Colonic mucosa (tissue), 4 donors: Measurements from ENCODE around the gene THRB. TPM values are rescaled to one million over a fixed set of nuclear protein-coding genes. Genes with fewer than 3 reads are reported as not detected.

ENCODE experiments used
- DNase-seq: peaks from one replicate; pipeline ENCODE4 v3.0.0-alpha.2; 2020
- H3K27ac ChIP-seq: fragments of 200-600 bp; one replicate; pipeline ENCODE4 v1.8.0; 2021
- H3K27me3 ChIP-seq: fragments of 200-600 bp; one replicate; pipeline ENCODE4 v1.8.0; 2021
- H3K36me3 ChIP-seq: fragments of 200-600 bp; one replicate; pipeline ENCODE4 v1.8.0; 2021
- H3K4me1 ChIP-seq: fragments of 200-600 bp; one replicate; pipeline ENCODE4 v1.8.0; 2021; ENCODE audit warnings: mild to moderate bottlenecking
- H3K4me3 ChIP-seq: fragments of 200-600 bp; one replicate; pipeline ENCODE4 v1.8.0; 2021
- H3K9ac ChIP-seq, 2 donors: one replicate each; pipeline ENCODE4 v1.7.0; 2013; ENCODE audit warnings: control low read depth in 2 of 2, low read depth in 2 of 2, low read length in 2 of 2
- H3K9me3 ChIP-seq: fragments of 200-600 bp; one replicate; pipeline ENCODE4 v1.8.0; 2021
- CTCF ChIP-seq: fragments of 200-600 bp; IDR thresholded peaks from one replicate; pipeline ENCODE4 v1.8.0; 2022; ENCODE audit warnings: antibody characterized with exemption, mild to moderate bottlenecking
- intact Hi-C: fragments of 100-400 bp; cut with DNase I; formaldehyde crosslinking; loops from one replicate; pipeline ENCODE4 v1.14.1; 2022
- total RNA-seq, 2 donors: library from RNA; stranded (reverse); fragmentation: NEBNext Ultra II Directional in 1 of 2; extraction: Animal tissue kit (Norgen Biotek cat#: 25700) in 1 of 2; gene quantifications; one replicate each; pipeline ENCODE4 v1.2.1, GENCODE V29; 2021
- donor health status: healthy.
- donor health status: DM: no; HTN: no; CAD: no.
- donor health status: DM: no; HTN: no; CAD: no.

The THRB gene
- total RNA-seq, 2 donors from 2014 or later = 23.3 to 27.6 TPM

- Histone ChIP-seq H3K9ac (no peak overlapping the region), H3K36me3 (no peaks in the 10 kb centered on the region), H3K27me3 (no peaks in the 10 kb centered on the region), H3K27ac (no peak overlapping the region), H3K4me3 (no peak overlapping the region), H3K9me3 (no peaks in the 10 kb centered on the region), H3K4me1 (no peaks in the 10 kb centered on the region)
- no peak for DNase-seq
- no peak for TF ChIP-seq CTCF
- intact Hi-C loops = no loop called here
Measured at GRCh38 chr3:24177201-24177600, 317.4 kb downstream of the THRB start.

- DNase-seq = no peak
- Histone ChIP-seq H3K27me3 (no peaks in the 10 kb centered on the region), H3K9ac (no peak overlapping the region), H3K4me3 (no peak overlapping the region), H3K4me1 (no peaks in the 10 kb centered on the region), H3K9me3 (no peaks in the 10 kb centered on the region), H3K36me3 (no peaks in the 10 kb centered on the region), H3K27ac (no peak overlapping the region)
- no peak for TF ChIP-seq CTCF
- intact Hi-C loops = no loop called here
Measured at GRCh38 chr3:24174614-24175013, 320.0 kb downstream of the THRB start.

GRCh38 chr3:24168977-24169376 is 325.7 kb downstream of the THRB start:
- intact Hi-C loops = no loop called here
- no peaks in the 10 kb centered on the region for H3K9me3 ChIP-seq
- H3K9ac ChIP-seq = no peak overlapping the region
- TF ChIP-seq CTCF = no peak
- H3K4me1 ChIP-seq = no peaks in the 10 kb centered on the region
- H3K27ac ChIP-seq = no peak overlapping the region
- H3K4me3 ChIP-seq = no peak overlapping the region
- no peak for DNase-seq
- no peaks in the 10 kb centered on the region for H3K27me3 ChIP-seq
- no peaks in the 10 kb centered on the region for H3K36me3 ChIP-seq

GRCh38 chr3:24167429-24167828 is 327.2 kb downstream of the THRB start:
- Histone ChIP-seq H3K27ac (no peak overlapping the region), H3K4me1 (no peaks in the 10 kb centered on the region), H3K4me3 (no peak overlapping the region), H3K9me3 (no peaks in the 10 kb centered on the region), H3K27me3 (no peaks in the 10 kb centered on the region), H3K36me3 (no peaks in the 10 kb centered on the region), H3K9ac (no peak overlapping the region)
- DNase-seq = no peak
- intact Hi-C loops = no loop called here
- TF ChIP-seq CTCF = no peak

GRCh38 chr3:24166515-24166914 is 328.1 kb downstream of the THRB start:
- no peaks in the 10 kb centered on the region for H3K9me3 ChIP-seq
- H3K36me3 ChIP-seq = no peaks in the 10 kb centered on the region
- no peak overlapping the region for H3K27ac ChIP-seq
- intact Hi-C loops = no loop called here
- H3K27me3 ChIP-seq = no peaks in the 10 kb centered on the region
- H3K9ac ChIP-seq = no peak overlapping the region
- TF ChIP-seq CTCF = no peak
- H3K4me3 ChIP-seq = no peak overlapping the region
- no peak for DNase-seq
- H3K4me1 ChIP-seq = no peaks in the 10 kb centered on the region

GRCh38 chr3:24165603-24165982 is 329.1 kb downstream of the THRB start:
- intact Hi-C loops = no loop called here
- Histone ChIP-seq H3K27ac (no peak overlapping the region), H3K4me3 (no peak overlapping the region), H3K36me3 (no peaks in the 10 kb centered on the region), H3K4me1 (no peaks in the 10 kb centered on the region), H3K9ac (no peak overlapping the region), H3K27me3 (no peaks in the 10 kb centered on the region), H3K9me3 (no peaks in the 10 kb centered on the region)
- TF ChIP-seq CTCF = no peak
- DNase-seq = no peak
